ENCODE data around the gene SLC9A2. TPM values are rescaled to one million over a fixed set of nuclear protein-coding genes. Genes with fewer than 3 reads are reported as not detected.

SLC9A2 gene
- polyA plus RNA-seq, 3 donors = not detected

DNA sequence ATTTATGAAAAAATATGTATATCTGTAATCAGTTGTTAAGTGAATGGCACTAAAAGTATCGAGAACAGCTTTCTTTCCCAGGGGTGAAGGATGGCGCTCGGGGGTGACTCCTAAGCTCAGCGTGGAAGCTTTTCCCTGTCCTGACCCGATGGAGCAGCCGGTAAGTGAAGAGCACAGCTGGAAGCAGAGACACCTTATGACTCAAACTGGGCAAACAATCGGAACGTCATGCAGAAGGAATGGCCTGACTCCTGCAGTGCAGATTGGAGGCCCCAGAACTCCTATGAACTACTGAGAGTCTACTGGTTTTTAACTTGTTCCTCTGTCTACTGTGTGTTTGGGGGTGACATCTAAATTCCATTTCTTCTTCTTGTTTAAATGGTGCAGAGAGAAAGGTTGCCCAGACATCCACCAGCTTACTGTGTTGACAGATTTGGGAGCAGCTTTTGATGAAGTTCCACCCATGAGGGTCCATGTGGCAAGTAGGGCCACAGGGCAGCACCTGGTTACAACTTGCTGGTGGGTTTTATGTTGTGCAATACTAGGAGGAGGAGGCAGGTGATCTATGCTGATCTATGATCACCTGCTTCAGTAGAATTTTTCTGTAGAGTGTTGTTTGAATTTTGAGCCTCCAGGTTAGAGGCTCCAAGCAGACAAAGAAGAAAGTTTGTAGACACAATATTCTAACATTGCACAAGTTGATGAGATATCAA lies 89.7 kb downstream of the SLC9A2 start:
- intact Hi-C loops (cut with micrococcal nuclease) = no loop called here
- no peak overlapping the region for H3K4me2 ChIP-seq (replicated peaks; ENCODE audit: extremely low read depth, low read length, poor library complexity, severe bottlenecking)
- H3K36me3 Mint-ChIP-seq = no peaks in the 10 kb centered on the region
- no peak overlapping the region for H3K4me3 Mint-ChIP-seq
- no peaks in the 10 kb centered on the region for H3K9me3 ChIP-seq (replicated peaks in 1 of 2; ENCODE audit: control insufficient read depth in 1 of 2, insufficient read depth in 1 of 2, low read length in 2 of 2)
- H3K79me2 ChIP-seq (ENCODE audit: insufficient read depth, low read length) = no peaks in the 10 kb centered on the region
- no peak for TF ChIP-seq CTCF (IDR thresholded peaks at IDR 0.05)
- no peak overlapping the region for H2AFZ ChIP-seq (ENCODE audit: insufficient read depth, low read depth, low read length, poor library complexity, severe bottlenecking)
- no peaks in the 10 kb centered on the region for H3K4me1 ChIP-seq (ENCODE audit: control insufficient read depth in 1 of 2, insufficient read depth in 2 of 2, low read length in 2 of 2)
- WGBS (ENCODE audit: insufficient coverage) = 92% methylated on average over 6 of the region's 8 CpGs
- H3K27me3 Mint-ChIP-seq (ENCODE audit: low read depth in 3 of 3) = peaks cover 2 to 6% (median 3%) of the 10 kb centered on the region in 3 donors
- H3K36me3 ChIP-seq (replicated peaks in 1 of 2; ENCODE audit: control insufficient read depth in 1 of 2, insufficient read depth in 2 of 2, low read length in 2 of 2) = no peaks in the 10 kb centered on the region
- H3K9me3 Mint-ChIP-seq = no peaks in the 10 kb centered on the region
- no peak overlapping the region for H3K4me3 ChIP-seq (replicated peaks in 1 of 3; ENCODE audit: low read depth in 2 of 3, low read length in 3 of 3)
- no peaks in the 10 kb centered on the region for H3K27me3 ChIP-seq (ENCODE audit: control insufficient read depth in 2 of 2, insufficient read depth in 2 of 2, low read length in 2 of 2)
- no peaks in the 10 kb centered on the region for H4K20me1 ChIP-seq (ENCODE audit: insufficient read depth, low read length)
- DNase-seq = no peak
- no peak overlapping the region for H3K9ac ChIP-seq (ENCODE audit: insufficient read depth, low read length, poor library complexity, severe bottlenecking)
- peak overlapping the region in 1 of 7 donors; percentile 68 for H3K27ac Mint-ChIP-seq
- H3K27ac ChIP-seq (ENCODE audit: low read depth in 1 of 2, low read length in 2 of 2) = no peak overlapping the region
- H3K4me1 Mint-ChIP-seq = no peaks in the 10 kb centered on the region

GRCh38 chr2:102717308-102718018 lies 98.1 kb downstream of the SLC9A2 start:
- Histone ChIP-seq H3K27ac (ENCODE audit: low read depth in 1 of 2, low read length in 2 of 2) (no peak overlapping the region), H3K9me3 (replicated peaks in 1 of 2; ENCODE audit: control insufficient read depth in 1 of 2, insufficient read depth in 1 of 2, low read length in 2 of 2) (no peaks in the 10 kb centered on the region), H2AFZ (ENCODE audit: insufficient read depth, low read depth, low read length, poor library complexity, severe bottlenecking) (no peak overlapping the region), H3K4me3 (replicated peaks in 1 of 3; ENCODE audit: low read depth in 2 of 3, low read length in 3 of 3) (no peak overlapping the region), H3K36me3 (replicated peaks in 1 of 2; ENCODE audit: control insufficient read depth in 1 of 2, insufficient read depth in 2 of 2, low read length in 2 of 2) (peaks cover 24 to 50% of the 10 kb centered on the region in 2 donors), H3K79me2 (ENCODE audit: insufficient read depth, low read length) (no peaks in the 10 kb centered on the region), H4K20me1 (ENCODE audit: insufficient read depth, low read length) (no peaks in the 10 kb centered on the region), H3K27me3 (ENCODE audit: control insufficient read depth in 2 of 2, insufficient read depth in 2 of 2, low read length in 2 of 2) (no peaks in the 10 kb centered on the region), H3K4me1 (ENCODE audit: control insufficient read depth in 1 of 2, insufficient read depth in 2 of 2, low read length in 2 of 2) (no peaks in the 10 kb centered on the region), H3K4me2 (replicated peaks; ENCODE audit: extremely low read depth, low read length, poor library complexity, severe bottlenecking) (no peak overlapping the region), H3K9ac (ENCODE audit: insufficient read depth, low read length, poor library complexity, severe bottlenecking) (no peak overlapping the region)
- Mint-ChIP-seq H3K27ac (no peak overlapping the region), H3K4me1 (peaks cover 2% of the 10 kb centered on the region), H3K4me3 (no peak overlapping the region), H3K27me3 (ENCODE audit: low read depth in 3 of 3) (peaks cover 0 to 2% (median 0%) of the 10 kb centered on the region in 3 donors), H3K9me3 (peaks cover 0 to 6% (median 0%) of the 10 kb centered on the region in 7 donors), H3K36me3 (peaks cover 47 to 53% of the 10 kb centered on the region in 2 donors)
- no peak for DNase-seq
- TF ChIP-seq CTCF (IDR thresholded peaks at IDR 0.05) = no peak
- 93% methylated on average over 1 of the region's 5 CpGs for WGBS (ENCODE audit: insufficient coverage)
- intact Hi-C loops (cut with micrococcal nuclease) = no loop called here
